SKM-1 (cell line): Measurements from ENCODE around the gene RFNG.

Experiments used
- DNase-seq: peaks from one replicate; lab custom pipeline; 2025; ENCODE audit not compliant: unreplicated experiment; lab: John Stamatoyannopoulos, UW

RFNG gene

DNA sequence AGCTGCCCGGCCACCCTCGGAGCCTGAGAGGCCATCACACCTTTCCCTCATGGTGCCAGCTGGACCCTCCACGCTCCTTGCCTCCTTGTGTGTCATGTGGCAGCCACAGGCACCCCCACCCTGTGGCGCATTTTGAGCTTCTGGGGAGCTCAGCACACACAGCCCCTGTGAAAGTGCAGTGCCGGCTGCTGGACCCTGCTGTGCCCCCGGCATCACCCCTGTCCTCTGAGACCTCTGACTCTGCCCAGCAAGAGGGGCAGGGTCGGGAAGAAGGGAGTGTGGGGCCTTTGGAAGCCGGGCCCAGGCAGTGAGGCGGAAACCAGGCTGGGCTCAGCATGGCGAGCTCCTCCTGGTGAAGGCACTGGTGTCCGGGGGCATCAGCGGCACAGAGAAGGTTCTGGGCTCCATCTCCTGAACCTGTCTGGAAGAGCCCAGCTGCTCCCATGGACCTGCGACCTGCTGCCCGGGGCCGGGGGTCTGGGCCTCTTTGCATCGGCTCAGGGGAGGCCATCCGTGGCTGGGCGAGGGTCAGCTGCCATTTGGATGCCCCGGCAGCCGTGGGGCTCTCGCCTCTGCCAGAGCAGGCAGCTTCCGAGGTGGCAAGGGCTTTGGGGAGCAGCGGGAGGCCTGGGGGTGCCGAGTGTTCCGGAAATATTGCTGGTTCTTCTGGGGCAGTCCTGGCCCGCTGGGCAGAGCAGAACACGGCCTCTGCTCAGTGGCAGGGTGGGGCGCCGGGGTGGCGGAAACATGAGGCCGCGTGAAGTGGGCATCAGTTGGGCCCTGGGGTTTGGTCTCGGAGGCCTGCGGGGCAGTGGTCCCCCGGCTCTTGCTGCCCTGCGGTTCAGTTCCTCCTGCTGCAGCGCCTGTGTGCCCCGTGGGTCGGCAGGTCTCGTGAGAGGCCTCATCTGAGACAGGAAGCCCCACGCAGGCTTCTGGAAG lies 46.8 kb downstream of the RFNG start:
- no peak for DNase-seq

DNA sequence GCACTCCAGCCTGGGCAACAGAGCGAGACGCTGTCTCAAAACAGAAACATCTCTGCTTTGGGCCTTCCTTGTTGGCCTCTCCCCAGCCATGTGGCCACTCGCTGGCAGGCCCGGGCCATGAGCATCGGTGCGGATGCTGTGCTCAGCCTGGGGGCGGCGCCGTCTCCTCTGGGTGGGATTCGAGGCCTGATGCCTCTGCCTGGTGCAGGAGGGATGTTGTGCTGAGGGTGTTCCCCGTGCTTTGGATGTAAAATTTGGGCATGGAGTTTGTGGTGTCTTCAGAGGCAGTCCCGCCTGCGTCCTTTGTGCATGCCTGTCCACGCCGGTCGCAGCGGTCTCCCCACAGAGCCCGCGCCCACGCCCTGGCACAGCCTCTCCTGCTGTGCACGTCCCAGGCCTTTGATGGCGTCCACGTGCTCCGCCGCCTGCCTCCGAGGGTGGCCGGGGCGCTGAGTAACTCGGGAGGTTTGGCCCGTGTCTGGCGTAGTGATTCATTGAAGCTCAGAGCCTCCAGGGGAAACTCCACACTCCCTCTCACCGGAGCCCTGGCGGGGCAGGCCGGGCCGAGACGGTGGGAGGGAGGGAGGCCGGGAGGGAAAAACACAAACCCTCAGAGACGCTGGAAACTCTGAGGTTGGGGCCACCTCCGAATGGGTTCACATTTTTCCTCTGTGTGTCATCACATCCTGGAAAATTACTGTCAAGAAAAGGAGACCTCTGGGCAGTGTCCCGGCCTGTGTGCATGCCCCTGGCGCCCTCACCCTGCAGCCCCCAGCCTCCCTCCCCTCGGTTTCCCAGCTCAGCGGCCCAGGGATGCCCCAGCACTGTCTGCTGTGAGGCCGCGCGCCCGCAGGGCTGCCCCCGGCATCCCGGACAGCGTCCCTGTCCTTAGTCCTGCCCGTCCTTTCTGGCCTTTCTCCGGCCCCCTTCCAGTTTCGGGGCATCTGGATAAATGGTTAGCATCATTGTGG lies 47.9 kb downstream of the RFNG start:
- DNase-seq, result no peak

DNA sequence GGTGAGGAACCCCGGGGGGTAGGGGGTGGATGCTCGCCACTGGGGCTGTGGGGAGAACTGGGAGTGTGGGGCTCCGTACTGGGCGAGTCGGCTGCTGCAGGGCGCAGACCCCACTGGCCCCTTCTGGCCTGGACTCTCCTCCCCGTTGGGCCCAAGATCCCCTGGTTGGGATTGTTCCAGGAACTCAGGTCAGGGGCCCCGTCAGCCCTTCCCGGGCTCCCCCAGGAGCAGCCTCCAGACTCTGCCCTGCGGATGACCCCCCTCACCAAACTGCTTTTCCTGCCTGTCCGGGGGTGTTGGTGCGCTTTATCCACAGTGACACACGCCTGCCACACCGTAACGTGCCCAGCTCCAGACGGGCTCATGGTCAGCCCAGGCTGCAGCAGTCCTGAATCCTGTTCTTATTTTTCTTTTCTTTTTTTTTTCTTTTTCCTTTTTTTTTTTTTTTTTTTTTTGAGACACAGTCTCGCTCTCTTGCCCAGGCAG lies 50.0 kb downstream of the RFNG start:
- DNase-seq, result no peak

DNA sequence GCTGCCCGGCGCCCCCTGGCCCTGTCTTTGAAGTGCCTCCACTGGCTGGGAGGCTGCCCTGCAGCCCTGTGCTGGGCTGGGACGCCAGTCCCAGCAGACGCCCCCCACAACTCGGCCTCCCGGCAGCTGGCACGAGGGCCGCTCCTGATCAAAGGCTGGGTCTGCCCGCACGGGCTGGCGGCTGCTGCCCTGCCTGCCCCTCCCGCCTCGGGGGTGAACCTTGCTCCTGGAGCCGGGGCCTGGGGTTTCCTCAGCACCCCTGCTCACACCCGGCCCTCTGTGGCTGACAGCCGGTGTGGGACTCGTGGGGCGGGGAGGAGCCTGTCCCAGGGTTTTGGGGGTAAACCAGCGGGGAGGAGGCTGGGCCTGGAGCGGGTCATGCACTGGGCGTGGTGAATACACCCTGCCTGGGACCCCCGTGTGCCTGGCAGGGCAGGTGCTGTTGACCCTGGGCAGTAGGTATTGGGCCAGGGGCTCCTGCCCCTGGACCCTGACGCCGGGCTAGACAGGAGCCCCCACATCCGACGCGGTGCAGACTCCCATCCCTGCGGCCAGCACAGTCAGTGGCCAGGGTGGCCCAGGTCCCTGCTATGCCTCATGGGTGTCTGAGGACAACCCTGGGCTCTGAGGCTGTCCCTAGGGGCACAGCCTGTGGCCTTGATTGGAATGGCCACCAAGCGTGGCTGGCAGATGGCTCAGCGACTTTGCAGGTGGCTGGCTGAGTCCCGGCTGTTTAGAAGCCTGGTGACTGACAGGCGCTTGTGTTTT lies 50.6 kb downstream of the RFNG start:
- no peak for DNase-seq

DNA sequence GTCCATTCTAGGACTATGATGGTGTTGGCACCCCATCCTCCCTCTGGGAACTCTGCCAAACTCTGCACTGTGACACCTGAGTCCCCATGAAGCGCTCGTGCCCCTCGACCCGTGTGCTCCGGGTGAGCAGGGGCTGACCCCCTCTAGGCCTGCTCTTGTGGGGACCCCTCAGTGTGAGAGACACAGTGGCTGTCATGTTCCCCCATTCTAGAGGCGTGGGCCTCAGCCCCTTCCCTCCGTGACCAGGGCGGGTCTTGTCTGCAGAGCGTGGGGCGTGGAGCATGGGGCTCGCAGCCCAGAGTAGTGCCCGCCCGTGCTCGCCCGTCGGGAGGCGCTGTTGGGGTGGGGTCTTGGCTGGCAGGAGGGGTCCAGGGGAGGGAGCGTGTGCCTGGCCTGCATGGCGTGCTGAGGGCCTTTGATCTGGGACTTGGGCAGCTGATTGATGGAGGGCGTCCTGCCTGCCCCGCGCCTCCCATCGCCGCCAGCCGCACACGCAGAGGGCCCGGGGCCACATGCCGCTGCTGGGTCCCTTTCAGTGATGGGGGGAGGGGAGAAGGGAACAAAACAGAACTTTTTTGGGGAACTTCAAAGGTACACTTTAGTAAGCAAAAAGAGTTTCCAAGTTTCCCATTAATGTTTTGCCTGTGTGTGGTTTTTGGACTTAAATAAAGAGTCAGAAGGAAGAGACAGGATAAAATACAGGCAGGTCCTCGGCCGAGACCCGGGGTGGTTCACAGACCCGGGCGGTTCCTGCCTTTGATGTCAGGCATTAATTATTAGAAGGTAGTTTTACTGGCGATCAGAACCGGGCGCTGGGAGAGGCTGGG lies 51.4 kb downstream of the RFNG start:
- no peak for DNase-seq

DNA sequence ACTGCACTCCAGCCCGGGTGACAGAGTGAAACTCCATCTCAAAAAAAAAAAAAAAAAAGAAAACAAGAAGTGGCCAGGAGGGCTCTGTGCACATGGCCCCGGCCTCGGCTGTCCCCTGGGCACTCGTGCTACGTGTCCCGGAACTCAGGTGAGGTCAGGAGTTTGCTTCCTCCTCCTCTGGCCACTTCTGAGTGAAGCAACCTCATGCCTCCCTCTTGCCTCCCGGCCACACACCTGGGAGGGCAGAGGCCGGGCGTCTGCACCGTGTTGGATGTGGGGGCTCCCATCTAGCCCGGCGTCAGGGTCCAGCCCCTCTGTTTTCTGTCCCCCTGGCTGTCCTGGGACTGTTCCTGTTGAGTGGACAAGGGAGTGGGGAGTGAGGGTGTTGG lies 52.0 kb downstream of the RFNG start:
- no peak for DNase-seq

DNA sequence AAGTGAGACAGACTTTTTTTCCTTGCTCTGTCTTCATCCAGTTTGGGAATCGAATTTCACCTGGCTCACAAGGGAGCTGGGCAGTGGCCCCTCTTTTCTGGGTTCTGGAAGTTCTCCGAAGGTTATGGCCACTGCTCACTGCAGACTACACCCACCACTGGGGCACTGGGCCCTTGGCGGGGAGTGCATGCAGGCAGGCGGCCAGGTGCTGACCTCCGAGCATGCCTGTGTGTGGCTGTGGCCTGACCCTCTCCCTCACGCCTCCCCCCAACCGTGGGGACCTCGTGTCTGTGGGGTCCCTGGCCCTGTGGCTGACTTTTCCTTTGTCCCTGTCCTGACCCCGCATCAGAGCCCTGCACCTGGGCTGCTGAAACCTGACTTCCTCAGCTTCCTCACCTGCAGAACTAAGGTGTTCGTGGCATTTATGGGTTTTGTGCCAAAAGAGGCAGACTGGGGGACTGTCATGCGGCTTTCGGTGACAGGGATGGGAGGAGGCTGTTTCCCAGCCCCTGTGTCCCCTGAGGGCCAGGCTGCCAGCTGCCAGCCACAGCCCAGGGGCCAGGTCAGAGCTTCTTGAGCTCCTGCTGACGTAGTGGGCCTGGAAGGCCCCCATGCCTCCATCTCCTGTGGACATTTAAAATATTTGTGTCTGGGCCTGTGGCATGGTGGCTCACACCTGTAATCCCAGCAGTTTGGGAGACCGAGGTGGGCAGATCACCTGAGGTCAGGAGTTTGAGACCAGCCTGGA lies 52.7 kb downstream of the RFNG start:
- no peak for DNase-seq

DNA sequence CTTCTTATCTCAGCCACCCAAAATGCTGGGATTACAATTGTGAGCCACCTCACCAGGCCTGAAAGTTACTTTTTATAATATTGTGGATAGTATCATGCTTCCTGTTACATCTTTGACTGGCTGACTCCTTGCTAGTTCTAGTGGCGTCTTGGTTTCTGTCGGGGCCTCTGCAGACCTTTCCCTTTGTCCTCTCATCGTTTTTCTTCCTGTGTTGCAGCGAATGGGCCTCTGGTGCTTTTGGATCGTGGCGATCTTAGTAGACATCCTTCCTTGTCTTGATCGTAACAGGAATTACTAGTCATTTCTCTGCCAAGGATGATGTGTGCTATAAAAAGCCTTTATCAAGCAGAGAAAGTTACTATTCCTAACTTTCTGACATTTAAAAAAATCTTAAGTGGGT lies 53.4 kb downstream of the RFNG start:
- no peak for DNase-seq
